K562 (cell line): ENCODE results near the gene OR52W1. TPM values are rescaled to one million over a fixed set of nuclear protein-coding genes. Genes with fewer than 3 reads are reported as not detected.

Experiments
- ARHGAP35 ChIP-seq: fragments of 450-650 bp; IDR thresholded peaks from 2 replicates; pipeline ENCODE4 v1.6.1; 2018; ENCODE audit not compliant: partially characterized antibody
- CBFA2T2 ChIP-seq: fragments of 450-650 bp; conservative IDR thresholded peaks from 2 replicates; pipeline ENCODE4 v1.6.1; 2017; ENCODE audit warnings: mild to moderate bottlenecking
- CXXC5 ChIP-seq: fragments of 250-450 bp; sonication (Bioruptor Pico); IDR thresholded peaks from 2 replicates; pipeline ENCODE4 v1.8.0; 2022; ENCODE audit warnings: inconsistent platforms, mild to moderate bottlenecking, moderate library complexity
- GTF2B ChIP-seq: IDR thresholded peaks from 2 replicates; pipeline ENCODE4 v1.6.1; 2011; ENCODE audit not compliant: insufficient read length; ENCODE audit errors: extremely low read depth
- HDAC6 ChIP-seq: IDR thresholded peaks from 2 replicates; pipeline ENCODE4 v1.6.1; 2012; ENCODE audit warnings: low read depth, mild to moderate bottlenecking, control low read depth, inconsistent platforms, low read length, moderate library complexity
- HEY1 ChIP-seq: fragments of 250-450 bp; sonication (Bioruptor Pico); IDR thresholded peaks from 2 replicates; pipeline ENCODE4 v1.5.0; 2020; ENCODE audit warnings: mild to moderate bottlenecking, moderate library complexity, borderline replicate concordance
- HOXB6 ChIP-seq: fragments of 250-450 bp; sonication (Bioruptor Pico); IDR thresholded peaks from 2 replicates; pipeline ENCODE4 v1.5.1; 2022; ENCODE audit warnings: mild to moderate bottlenecking, borderline replicate concordance
- PHB ChIP-seq: fragments of 250-450 bp; sonication (Bioruptor Pico); IDR thresholded peaks from 2 replicates; pipeline ENCODE4 v1.5.0; 2021
- SP1 ChIP-seq: sonication (generic); formaldehyde crosslinking; IDR thresholded peaks from 2 replicates; pipeline ENCODE4 v1.8.1; 2022; ENCODE audit warnings: mild to moderate bottlenecking, missing genetic modification reagents
- TEAD1 ChIP-seq, 2 experiments: fragments of 450-650 bp in 1 of 2; sonication (generic) in 1 of 2; formaldehyde crosslinking; IDR thresholded peaks; 2 replicates each; pipeline versions ENCODE4 v1.4.0 to v1.8.0; 2020 to 2022; ENCODE audit warnings: mild to moderate bottlenecking in 2 of 2, missing genetic modification reagents in 1 of 2
- ZBTB34 ChIP-seq: fragments of 250-450 bp; sonication (Bioruptor Pico); IDR thresholded peaks from 2 replicates; pipeline ENCODE4 v1.8.0; 2021; ENCODE audit warnings: mild to moderate bottlenecking, moderate library complexity
- ZNF146 ChIP-seq: IDR thresholded peaks from one replicate; pipeline ENCODE4 v1.6.1; 2018; ENCODE audit warnings: missing compliant biosample characterization; ENCODE audit not compliant: unreplicated experiment
- ZNF717 ChIP-seq: fragments of 250-450 bp; sonication (Bioruptor Pico); IDR thresholded peaks from 2 replicates; pipeline ENCODE4 v1.5.0; 2021
- ZNF785 ChIP-seq: fragments of 250-450 bp; sonication (Bioruptor Pico); IDR thresholded peaks from 2 replicates; pipeline ENCODE4 v1.4.0; 2020; ENCODE audit warnings: mild to moderate bottlenecking
- polyA plus RNA-seq, 8 experiments: library from polyadenylated mRNA; depleted of rRNA in 4 of 8; stranded (reverse) in 5 of 8; unstranded in 3 of 8; fragments of >200 nt; fragmentation: Nextera tagmentation in 2 of 8; fragmentation: Illumina TruSeq in 1 of 8; extraction: Ambion mirVana in 2 of 8; extraction: Trizol in 1 of 8; gene quantifications; 2 replicates each; pipeline versions ENCODE4 v1.2.1 to v1.2.3, GENCODE V29; 2011 to 2014; ENCODE audit warnings: inconsistent platforms in 1 of 8, missing spikeins in 1 of 8
- total RNA-seq, 7 experiments: library from RNA; depleted of rRNA in 6 of 7; stranded (reverse); fragments of >200 nt in 6 of 7; fragmentation: Illumina TruSeq in 2 of 7; extraction: Trizol in 2 of 7; gene quantifications; 2 replicates each; pipeline versions ENCODE4 v1.2.1 to v1.2.3, GENCODE V29; 2011 to 2021; ENCODE audit warnings: low replicate concordance in 1 of 7
- TF ChIP-seq, protein P1 (sequence below): fragments of 250-450 bp; sonication (Bioruptor Pico); IDR thresholded peaks from 2 replicates; pipeline ENCODE4 v1.8.0; 2021; ENCODE audit warnings: moderate library complexity, mild to moderate bottlenecking, inconsistent platforms
- TF ChIP-seq, protein P2 (sequence below): sonication (generic); formaldehyde crosslinking; IDR thresholded peaks from 2 replicates; pipeline ENCODE4 v1.8.1; 2023; ENCODE audit warnings: mild to moderate bottlenecking, missing genetic modification reagents
- TF ChIP-seq, protein P3 (sequence below), 2 experiments: fragments of 450-650 bp; IDR thresholded peaks; 2 replicates each; pipeline ENCODE4 v1.6.1; 2018; ENCODE audit warnings: mild to moderate bottlenecking in 2 of 2, low read depth in 1 of 2; ENCODE audit not compliant: partially characterized antibody in 2 of 2

Gene OR52W1
- total and polyA plus RNA-seq, 9 of the 15 experiments (the other 6 are each of a cell fraction or from before 2014, with no cell fraction given), result not detected

GRCh38 chr11:6234387-6235107 is 35.5 kb downstream of the OR52W1 start, which contains the start of gene FHIP1B (continued):
- TF ChIP-seq HDAC6 (no peak), GTF2B (no peak), ZNF785 (no peak), ARHGAP35 (no peak), ZNF146 (no peak), ZBTB34 (CRISPR knock-in tag) (no peak), HEY1 (no peak), SP1 (CRISPR knock-in tag) (peak; percentile 85), PHB (CRISPR knock-in tag) (no peak), HOXB6 (no peak), ZNF717 (no peak), TEAD1 (CRISPR knock-in tag; IDR thresholded peaks at IDR 0.05) (no peak), CXXC5 (CRISPR knock-in tag) (peak; percentile 99), CBFA2T2 (no peak)
- TF ChIP-seq, protein P1, sequence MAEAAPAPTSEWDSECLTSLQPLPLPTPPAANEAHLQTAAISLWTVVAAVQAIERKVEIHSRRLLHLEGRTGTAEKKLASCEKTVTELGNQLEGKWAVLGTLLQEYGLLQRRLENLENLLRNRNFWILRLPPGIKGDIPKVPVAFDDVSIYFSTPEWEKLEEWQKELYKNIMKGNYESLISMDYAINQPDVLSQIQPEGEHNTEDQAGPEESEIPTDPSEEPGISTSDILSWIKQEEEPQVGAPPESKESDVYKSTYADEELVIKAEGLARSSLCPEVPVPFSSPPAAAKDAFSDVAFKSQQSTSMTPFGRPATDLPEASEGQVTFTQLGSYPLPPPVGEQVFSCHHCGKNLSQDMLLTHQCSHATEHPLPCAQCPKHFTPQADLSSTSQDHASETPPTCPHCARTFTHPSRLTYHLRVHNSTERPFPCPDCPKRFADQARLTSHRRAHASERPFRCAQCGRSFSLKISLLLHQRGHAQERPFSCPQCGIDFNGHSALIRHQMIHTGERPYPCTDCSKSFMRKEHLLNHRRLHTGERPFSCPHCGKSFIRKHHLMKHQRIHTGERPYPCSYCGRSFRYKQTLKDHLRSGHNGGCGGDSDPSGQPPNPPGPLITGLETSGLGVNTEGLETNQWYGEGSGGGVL (CRISPR knock-in tag), result no peak
- TF ChIP-seq, protein P2, sequence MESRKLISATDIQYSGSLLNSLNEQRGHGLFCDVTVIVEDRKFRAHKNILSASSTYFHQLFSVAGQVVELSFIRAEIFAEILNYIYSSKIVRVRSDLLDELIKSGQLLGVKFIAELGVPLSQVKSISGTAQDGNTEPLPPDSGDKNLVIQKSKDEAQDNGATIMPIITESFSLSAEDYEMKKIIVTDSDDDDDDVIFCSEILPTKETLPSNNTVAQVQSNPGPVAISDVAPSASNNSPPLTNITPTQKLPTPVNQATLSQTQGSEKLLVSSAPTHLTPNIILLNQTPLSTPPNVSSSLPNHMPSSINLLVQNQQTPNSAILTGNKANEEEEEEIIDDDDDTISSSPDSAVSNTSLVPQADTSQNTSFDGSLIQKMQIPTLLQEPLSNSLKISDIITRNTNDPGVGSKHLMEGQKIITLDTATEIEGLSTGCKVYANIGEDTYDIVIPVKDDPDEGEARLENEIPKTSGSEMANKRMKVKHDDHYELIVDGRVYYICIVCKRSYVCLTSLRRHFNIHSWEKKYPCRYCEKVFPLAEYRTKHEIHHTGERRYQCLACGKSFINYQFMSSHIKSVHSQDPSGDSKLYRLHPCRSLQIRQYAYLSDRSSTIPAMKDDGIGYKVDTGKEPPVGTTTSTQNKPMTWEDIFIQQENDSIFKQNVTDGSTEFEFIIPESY (CRISPR knock-in tag), result no peak
- TF ChIP-seq, protein P3, sequence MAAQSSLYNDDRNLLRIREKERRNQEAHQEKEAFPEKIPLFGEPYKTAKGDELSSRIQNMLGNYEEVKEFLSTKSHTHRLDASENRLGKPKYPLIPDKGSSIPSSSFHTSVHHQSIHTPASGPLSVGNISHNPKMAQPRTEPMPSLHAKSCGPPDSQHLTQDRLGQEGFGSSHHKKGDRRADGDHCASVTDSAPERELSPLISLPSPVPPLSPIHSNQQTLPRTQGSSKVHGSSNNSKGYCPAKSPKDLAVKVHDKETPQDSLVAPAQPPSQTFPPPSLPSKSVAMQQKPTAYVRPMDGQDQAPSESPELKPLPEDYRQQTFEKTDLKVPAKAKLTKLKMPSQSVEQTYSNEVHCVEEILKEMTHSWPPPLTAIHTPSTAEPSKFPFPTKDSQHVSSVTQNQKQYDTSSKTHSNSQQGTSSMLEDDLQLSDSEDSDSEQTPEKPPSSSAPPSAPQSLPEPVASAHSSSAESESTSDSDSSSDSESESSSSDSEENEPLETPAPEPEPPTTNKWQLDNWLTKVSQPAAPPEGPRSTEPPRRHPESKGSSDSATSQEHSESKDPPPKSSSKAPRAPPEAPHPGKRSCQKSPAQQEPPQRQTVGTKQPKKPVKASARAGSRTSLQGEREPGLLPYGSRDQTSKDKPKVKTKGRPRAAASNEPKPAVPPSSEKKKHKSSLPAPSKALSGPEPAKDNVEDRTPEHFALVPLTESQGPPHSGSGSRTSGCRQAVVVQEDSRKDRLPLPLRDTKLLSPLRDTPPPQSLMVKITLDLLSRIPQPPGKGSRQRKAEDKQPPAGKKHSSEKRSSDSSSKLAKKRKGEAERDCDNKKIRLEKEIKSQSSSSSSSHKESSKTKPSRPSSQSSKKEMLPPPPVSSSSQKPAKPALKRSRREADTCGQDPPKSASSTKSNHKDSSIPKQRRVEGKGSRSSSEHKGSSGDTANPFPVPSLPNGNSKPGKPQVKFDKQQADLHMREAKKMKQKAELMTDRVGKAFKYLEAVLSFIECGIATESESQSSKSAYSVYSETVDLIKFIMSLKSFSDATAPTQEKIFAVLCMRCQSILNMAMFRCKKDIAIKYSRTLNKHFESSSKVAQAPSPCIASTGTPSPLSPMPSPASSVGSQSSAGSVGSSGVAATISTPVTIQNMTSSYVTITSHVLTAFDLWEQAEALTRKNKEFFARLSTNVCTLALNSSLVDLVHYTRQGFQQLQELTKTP (IDR thresholded peaks at IDR 0.05; ENCODE audit: low read depth in 1 of 2, partially characterized antibody in 2 of 2), result no peak
